ENCODE data around the gene ITIH2. TPM values are rescaled to one million over a fixed set of nuclear protein-coding genes. Genes with fewer than 3 reads are reported as not detected.
"Not testable (repeated sequence)": the region's sequence is repeated elsewhere in the genome, so short reads cannot be mapped to it uniquely, and the experiment has no call there.

The ITIH2 gene
- total RNA-seq, 1 experiment from 2014 or later = 0.57 TPM

DNA sequence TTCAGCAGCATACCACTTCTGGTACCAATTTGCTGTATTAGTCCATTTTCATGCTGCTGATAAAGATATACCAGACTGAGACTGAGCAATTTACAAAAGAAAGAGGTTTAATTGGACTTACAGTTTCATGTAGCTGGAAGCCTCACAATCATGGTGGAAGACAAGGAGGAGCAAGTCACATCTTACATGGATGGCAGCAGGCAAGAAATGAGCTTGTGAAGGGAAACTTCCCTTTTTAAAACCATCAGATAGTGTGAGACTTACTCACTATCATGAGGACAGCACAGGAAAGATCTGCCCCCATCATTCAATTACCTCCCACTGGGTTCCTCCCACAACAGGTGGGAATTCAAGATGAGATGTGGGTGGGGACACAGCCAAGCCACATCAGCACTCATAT, 9.9 kb upstream of the ITIH2 start:
- BruUV-seq (replicated peaks); H3K4me1 ChIP-seq (ENCODE audit: control insufficient read depth in 1 of 2, insufficient read depth in 2 of 2, low read length in 2 of 2); H3K27me3 ChIP-seq (ENCODE audit: insufficient read depth, low read length); H3K36me3 ChIP-seq (ENCODE audit: control insufficient read depth in 1 of 2, insufficient read depth in 2 of 2, low read length in 2 of 2); CTCF ChIA-PET; H3K79me2 ChIP-seq (ENCODE audit: insufficient read depth, low read length); H3K4me3 ChIP-seq (replicated peaks in 1 of 2; ENCODE audit: low read depth in 1 of 2, low read length in 2 of 2); H3K9ac ChIP-seq (ENCODE audit: low read length); H3K4me2 ChIP-seq (ENCODE audit: low read length); DNase-seq (ENCODE audit: low read depth, low spot score); intact Hi-C loops (cut with micrococcal nuclease); H3K9me2 ChIP-seq (ENCODE audit: insufficient read depth); H3K9me3 ChIP-seq (ENCODE audit: control insufficient read depth in 1 of 2, insufficient read depth in 1 of 2, low read depth in 1 of 2, low read length in 2 of 2); H4K20me1 ChIP-seq (ENCODE audit: insufficient read depth); RAD21 ChIA-PET (ENCODE audit: low non-redundant PET in 1 of 2, low total read pairs in 2 of 2, uncharacterized antibody in 2 of 2, unreplicated experiment in 2 of 2); H3K27ac ChIP-seq (ENCODE audit: low read depth, low read length); POLR2A ChIA-PET; ATAC-seq; H2AFZ ChIP-seq (ENCODE audit: low read depth, low read length, poor library complexity, severe bottlenecking): not testable (repeated sequence)

- ChIA-PET CTCF (no interaction called here), RAD21 (ENCODE audit: low non-redundant PET in 1 of 2, low total read pairs in 2 of 2, uncharacterized antibody in 2 of 2, unreplicated experiment in 2 of 2) (no interaction called here), POLR2A (no interaction called here)
- H4K20me1 ChIP-seq (ENCODE audit: insufficient read depth) = no peaks in the 10 kb centered on the region
- no peak for DNase-seq (ENCODE audit: low read depth, low spot score)
- no peaks in the 10 kb centered on the region for H3K9me2 ChIP-seq (ENCODE audit: insufficient read depth)
- ATAC-seq = no peak
- BruUV-seq (replicated peaks) = no TSS peak
- no peaks in the 10 kb centered on the region for H3K79me2 ChIP-seq (ENCODE audit: insufficient read depth, low read length)
- H3K27me3 ChIP-seq (ENCODE audit: insufficient read depth, low read length) = no peaks in the 10 kb centered on the region
- no peak overlapping the region for H3K4me3 ChIP-seq (replicated peaks in 1 of 2; ENCODE audit: low read depth in 1 of 2, low read length in 2 of 2)
- H3K9ac ChIP-seq (ENCODE audit: low read length) = no peak overlapping the region
- H3K4me2 ChIP-seq (ENCODE audit: low read length) = no peak overlapping the region
- H3K36me3 ChIP-seq (ENCODE audit: control insufficient read depth in 1 of 2, insufficient read depth in 2 of 2, low read length in 2 of 2) = no peaks in the 10 kb centered on the region
- no peaks in the 10 kb centered on the region for H3K9me3 ChIP-seq (ENCODE audit: control insufficient read depth in 1 of 2, insufficient read depth in 1 of 2, low read depth in 1 of 2, low read length in 2 of 2)
- TF ChIP-seq FOSL1 (IDR thresholded peaks at IDR 0.05; ENCODE audit: low read depth) = no peak
- no peak for TF ChIP-seq ZBTB33 (IDR thresholded peaks at IDR 0.05; ENCODE audit: extremely low read depth, insufficient replicate concordance, low read length)
- TF ChIP-seq ZFX (IDR thresholded peaks at IDR 0.05) = no peak
- no peak for TF ChIP-seq POLR2AphosphoS5 (IDR thresholded peaks at IDR 0.05; ENCODE audit: low read depth, low read length)
- TF ChIP-seq, protein P1, sequence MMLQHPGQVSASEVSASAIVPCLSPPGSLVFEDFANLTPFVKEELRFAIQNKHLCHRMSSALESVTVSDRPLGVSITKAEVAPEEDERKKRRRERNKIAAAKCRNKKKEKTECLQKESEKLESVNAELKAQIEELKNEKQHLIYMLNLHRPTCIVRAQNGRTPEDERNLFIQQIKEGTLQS (IDR thresholded peaks at IDR 0.05) = no peak
- TF ChIP-seq, protein P2, sequence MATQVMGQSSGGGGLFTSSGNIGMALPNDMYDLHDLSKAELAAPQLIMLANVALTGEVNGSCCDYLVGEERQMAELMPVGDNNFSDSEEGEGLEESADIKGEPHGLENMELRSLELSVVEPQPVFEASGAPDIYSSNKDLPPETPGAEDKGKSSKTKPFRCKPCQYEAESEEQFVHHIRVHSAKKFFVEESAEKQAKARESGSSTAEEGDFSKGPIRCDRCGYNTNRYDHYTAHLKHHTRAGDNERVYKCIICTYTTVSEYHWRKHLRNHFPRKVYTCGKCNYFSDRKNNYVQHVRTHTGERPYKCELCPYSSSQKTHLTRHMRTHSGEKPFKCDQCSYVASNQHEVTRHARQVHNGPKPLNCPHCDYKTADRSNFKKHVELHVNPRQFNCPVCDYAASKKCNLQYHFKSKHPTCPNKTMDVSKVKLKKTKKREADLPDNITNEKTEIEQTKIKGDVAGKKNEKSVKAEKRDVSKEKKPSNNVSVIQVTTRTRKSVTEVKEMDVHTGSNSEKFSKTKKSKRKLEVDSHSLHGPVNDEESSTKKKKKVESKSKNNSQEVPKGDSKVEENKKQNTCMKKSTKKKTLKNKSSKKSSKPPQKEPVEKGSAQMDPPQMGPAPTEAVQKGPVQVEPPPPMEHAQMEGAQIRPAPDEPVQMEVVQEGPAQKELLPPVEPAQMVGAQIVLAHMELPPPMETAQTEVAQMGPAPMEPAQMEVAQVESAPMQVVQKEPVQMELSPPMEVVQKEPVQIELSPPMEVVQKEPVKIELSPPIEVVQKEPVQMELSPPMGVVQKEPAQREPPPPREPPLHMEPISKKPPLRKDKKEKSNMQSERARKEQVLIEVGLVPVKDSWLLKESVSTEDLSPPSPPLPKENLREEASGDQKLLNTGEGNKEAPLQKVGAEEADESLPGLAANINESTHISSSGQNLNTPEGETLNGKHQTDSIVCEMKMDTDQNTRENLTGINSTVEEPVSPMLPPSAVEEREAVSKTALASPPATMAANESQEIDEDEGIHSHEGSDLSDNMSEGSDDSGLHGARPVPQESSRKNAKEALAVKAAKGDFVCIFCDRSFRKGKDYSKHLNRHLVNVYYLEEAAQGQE (IDR thresholded peaks at IDR 0.05; ENCODE audit: low read depth) = no peak
- no peak for TF ChIP-seq ZNF274 (IDR thresholded peaks at IDR 0.05; ENCODE audit: low read depth, low read length)
- TF ChIP-seq EGR1 (IDR thresholded peaks at IDR 0.05; ENCODE audit: low read depth) = no peak
- no peak for TF ChIP-seq SIN3A (IDR thresholded peaks at IDR 0.05; ENCODE audit: low read depth)
- no peak for TF ChIP-seq TCF7L2 (IDR thresholded peaks at IDR 0.05; ENCODE audit: borderline replicate concordance, extremely low read depth, insufficient read depth, insufficient read length)
- no peak for TF ChIP-seq CBX3 (IDR thresholded peaks at IDR 0.05; ENCODE audit: low read depth)
- no peak for TF ChIP-seq YY1 (IDR thresholded peaks at IDR 0.05; ENCODE audit: extremely low read depth, insufficient replicate concordance, low read depth, low read length)
- no peak for TF ChIP-seq CEBPB (IDR thresholded peaks at IDR 0.05; ENCODE audit: low read depth)
- TF ChIP-seq JUND (IDR thresholded peaks at IDR 0.05) = no peak
- no peak for TF ChIP-seq SP1 (IDR thresholded peaks at IDR 0.05; ENCODE audit: low read depth)
- TF ChIP-seq EZH2 (IDR thresholded peaks at IDR 0.05) = no peak
- TF ChIP-seq POLR2A (IDR thresholded peaks at IDR 0.05; ENCODE audit: borderline replicate concordance, extremely low read depth, insufficient read depth, insufficient read length) = no peak
- no peak overlapping the region for H2AFZ ChIP-seq (ENCODE audit: low read depth, low read length, poor library complexity, severe bottlenecking)
- H3K4me1 ChIP-seq (ENCODE audit: control insufficient read depth in 1 of 2, insufficient read depth in 2 of 2, low read length in 2 of 2) = no peaks in the 10 kb centered on the region
- no peak overlapping the region for H3K27ac ChIP-seq (ENCODE audit: low read depth, low read length)
- intact Hi-C loops (cut with micrococcal nuclease) = no loop called here
Measured at GRCh38 chr10:7696545-7696944, 6.6 kb upstream of the ITIH2 start.

Data from HCT116 (cell line).